Measurements from ENCODE around the gene KLRF2.

KLRF2 gene

DNA sequence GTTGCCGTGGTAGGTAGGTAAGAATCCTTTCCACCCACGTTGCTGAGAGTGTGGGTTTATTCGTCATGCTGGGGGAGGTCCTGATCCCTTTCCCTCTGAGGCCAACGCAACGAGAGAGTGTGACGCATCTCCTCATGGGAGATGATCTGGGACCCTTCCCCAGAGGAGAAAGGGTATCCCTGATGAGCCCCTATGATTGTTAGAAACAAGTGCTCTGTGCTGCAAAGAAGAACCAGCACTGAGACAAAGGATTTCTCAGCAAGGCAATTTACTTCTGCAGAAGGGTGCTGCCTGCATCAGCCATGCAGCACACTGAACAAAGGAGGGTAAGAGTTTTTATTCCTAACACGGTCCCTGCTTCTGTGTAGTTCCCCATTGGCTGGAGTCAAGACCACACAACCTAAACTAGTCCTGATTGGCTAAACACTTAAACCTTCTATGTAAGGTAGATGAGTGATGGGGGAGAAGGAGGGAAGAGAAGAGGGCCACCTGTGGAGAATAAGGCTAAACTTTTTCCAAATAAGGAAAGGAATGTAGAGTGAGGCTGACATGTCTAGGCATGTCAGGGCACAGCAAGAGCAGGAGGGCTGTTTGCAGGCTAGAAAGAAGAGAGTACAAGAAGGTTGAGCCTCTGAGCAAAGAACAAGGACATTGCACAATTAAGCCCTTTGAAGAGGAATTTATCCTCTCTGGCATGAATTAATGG lies 29.6 kb downstream of the KLRF2 start:
- TF ChIP-seq, protein P1, sequence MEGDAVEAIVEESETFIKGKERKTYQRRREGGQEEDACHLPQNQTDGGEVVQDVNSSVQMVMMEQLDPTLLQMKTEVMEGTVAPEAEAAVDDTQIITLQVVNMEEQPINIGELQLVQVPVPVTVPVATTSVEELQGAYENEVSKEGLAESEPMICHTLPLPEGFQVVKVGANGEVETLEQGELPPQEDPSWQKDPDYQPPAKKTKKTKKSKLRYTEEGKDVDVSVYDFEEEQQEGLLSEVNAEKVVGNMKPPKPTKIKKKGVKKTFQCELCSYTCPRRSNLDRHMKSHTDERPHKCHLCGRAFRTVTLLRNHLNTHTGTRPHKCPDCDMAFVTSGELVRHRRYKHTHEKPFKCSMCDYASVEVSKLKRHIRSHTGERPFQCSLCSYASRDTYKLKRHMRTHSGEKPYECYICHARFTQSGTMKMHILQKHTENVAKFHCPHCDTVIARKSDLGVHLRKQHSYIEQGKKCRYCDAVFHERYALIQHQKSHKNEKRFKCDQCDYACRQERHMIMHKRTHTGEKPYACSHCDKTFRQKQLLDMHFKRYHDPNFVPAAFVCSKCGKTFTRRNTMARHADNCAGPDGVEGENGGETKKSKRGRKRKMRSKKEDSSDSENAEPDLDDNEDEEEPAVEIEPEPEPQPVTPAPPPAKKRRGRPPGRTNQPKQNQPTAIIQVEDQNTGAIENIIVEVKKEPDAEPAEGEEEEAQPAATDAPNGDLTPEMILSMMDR (IDR thresholded peaks at IDR 0.05; ENCODE audit: control insufficient read depth, insufficient read depth, low read depth, low read length, missing control alignments): no peak
- no peak overlapping the region for H3K4me3 ChIP-seq (ENCODE audit: control insufficient read depth, low read depth, low read length)
- DNase-seq (ENCODE audit: low read depth): no peak

DNA sequence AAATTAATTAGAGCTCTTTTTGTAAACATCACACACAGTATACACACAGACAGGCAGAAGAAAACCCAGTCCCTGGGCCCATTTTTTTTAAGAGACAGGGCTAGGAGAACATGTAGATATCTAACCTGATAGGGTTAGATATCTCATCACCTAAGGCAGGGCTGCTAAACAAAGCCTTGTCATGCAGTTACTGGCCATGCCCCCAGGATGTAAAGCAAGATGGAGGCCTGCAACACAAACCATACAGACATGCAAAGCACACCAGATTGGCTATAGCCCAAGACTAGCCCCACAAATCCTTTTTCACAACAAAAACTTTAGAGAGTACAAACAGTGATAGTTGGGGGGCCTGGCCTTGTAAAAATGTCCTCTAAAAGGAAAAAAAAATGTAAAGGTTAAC lies 30.4 kb downstream of the KLRF2 start:
- no peak overlapping the region for H3K4me3 ChIP-seq (ENCODE audit: control insufficient read depth, low read depth, low read length)
- no peak for DNase-seq (ENCODE audit: low read depth)
- TF ChIP-seq, protein P1 (IDR thresholded peaks at IDR 0.05; ENCODE audit: control insufficient read depth, insufficient read depth, low read depth, low read length, missing control alignments): no peak

DNA sequence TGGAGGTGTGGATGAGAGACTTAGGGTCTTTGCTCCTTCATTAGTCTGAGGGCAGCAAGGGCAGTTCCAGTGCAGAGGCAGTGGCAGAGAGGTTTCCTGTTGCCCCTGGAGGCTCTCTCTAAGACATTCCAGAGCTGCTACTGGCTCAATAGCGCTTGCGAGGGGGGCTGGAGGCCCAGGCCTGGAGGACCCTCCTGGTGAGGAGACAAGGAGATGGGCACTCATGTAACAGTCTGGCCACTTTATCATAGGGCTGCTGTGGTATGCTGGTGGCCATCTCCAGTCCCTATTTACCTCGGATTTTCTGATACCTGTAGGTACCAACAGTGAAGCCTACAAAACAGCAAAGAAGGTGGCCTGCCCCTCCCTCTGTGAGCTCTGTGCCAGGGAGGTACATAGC lies 38.2 kb downstream of the KLRF2 start:
- no peak for DNase-seq (ENCODE audit: low read depth)
- TF ChIP-seq, protein P1 (IDR thresholded peaks at IDR 0.05; ENCODE audit: control insufficient read depth, insufficient read depth, low read depth, low read length, missing control alignments): no peak
- no peak overlapping the region for H3K4me3 ChIP-seq (ENCODE audit: control insufficient read depth, low read depth, low read length)

DNA sequence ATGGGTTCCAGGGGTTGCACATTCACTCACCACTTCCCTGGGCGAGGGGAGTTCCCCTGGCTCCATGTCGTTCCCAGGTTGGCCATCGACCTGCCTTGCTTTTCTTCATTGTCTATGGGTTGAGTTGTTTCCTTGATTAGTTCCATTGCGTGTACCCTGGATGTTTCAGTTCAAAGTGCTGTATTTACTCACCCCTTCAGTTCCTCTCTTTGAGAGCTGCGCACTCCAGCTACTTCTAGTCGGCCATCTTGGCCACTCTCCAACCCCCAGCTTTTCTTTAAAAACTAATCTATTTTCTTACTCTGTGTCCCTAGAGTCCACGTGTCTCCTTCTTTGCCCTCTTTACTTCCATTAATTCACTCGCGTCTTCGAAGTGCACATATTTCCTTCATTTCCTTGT lies 39.2 kb downstream of the KLRF2 start:
- no peak for DNase-seq (ENCODE audit: low read depth)
- TF ChIP-seq, protein P1 (IDR thresholded peaks at IDR 0.05; ENCODE audit: control insufficient read depth, insufficient read depth, low read depth, low read length, missing control alignments): no peak
- no peak overlapping the region for H3K4me3 ChIP-seq (ENCODE audit: control insufficient read depth, low read depth, low read length)

DNA sequence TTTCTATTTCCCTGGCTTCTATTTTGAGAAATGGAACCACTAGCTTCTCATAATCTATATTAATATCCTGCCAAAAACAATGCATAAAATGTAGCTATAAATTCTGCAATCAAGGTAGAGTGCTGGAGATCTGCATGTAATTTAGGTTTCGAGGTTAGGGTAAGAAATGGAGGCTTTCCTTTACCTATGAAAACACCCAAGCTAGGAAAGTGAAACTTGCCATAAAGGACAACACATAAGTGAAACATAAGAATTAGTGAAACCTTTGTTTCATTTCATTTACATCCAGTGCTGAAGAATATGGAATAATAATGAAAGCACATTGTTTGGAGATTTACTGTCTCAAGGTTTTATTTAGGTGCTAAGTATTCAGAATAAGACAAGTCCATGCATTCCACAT lies 41.1 kb downstream of the KLRF2 start:
- TF ChIP-seq, protein P1 (IDR thresholded peaks at IDR 0.05; ENCODE audit: control insufficient read depth, insufficient read depth, low read depth, low read length, missing control alignments): no peak
- H3K4me3 ChIP-seq (ENCODE audit: control insufficient read depth, low read depth, low read length): no peak overlapping the region
- DNase-seq (ENCODE audit: low read depth): no peak

DNA sequence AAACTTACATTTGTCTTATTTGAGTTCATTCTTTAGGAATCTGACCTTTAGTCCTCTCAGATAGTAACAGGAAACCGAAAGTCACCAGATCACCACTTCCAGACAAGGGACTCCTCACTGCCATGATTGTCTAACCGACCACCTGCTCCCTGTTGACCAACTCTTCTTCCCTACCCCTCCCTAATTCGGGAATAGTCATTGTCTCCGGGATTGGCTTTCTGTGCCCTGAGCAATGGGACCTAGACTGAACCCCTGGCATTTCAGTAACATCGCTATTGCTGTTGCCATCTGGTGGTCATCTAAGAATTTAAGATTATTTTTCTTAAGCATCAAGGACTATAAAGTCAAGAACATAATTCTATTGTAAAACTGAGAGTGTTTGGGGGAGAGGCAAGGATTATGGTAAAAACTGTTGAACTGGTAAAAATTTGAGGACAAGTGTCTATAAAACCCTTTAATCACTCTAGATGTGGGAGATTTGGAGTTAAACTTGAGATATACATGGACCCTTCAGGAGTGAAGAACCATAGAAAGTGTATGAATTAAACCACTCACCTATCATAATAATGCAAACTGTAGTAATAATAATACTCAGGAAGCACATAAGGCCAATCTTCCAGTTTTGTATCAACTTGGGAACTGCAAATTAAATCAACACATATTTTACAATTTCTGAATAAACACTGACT lies 44.6 kb downstream of the KLRF2 start:
- TF ChIP-seq, protein P1 (IDR thresholded peaks at IDR 0.05; ENCODE audit: control insufficient read depth, insufficient read depth, low read depth, low read length, missing control alignments): peak; percentile 51
- no peak for DNase-seq (ENCODE audit: low read depth)
- H3K4me3 ChIP-seq (ENCODE audit: control insufficient read depth, low read depth, low read length): no peak overlapping the region
